Effector memory CD8-positive, alpha-beta T cell (primary cell): Measurements from ENCODE around the gene GSTT4.
A peak's percentile ranks its signal among the peaks of the same experiment; 100 is the strongest.
"Not testable (repeated sequence)": the region's sequence is repeated elsewhere in the genome, so short reads cannot be mapped to it uniquely, and the experiment has no call there.

ENCODE experiments used
- ATAC-seq: fragments of 150-1000 bp; cut with Tn5 transposase; replicated peaks from 2 replicates; pipeline ENCODE4 v1.10.0; 2021; ENCODE audit warnings: mild to moderate bottlenecking, moderate library complexity
- DNase-seq, 3 experiments: peaks; one replicate each; pipeline ENCODE4 v3.0.0; 2021
- H3K27ac Mint-ChIP-seq, 2 donors: one replicate each; pipeline ENCODE4 v1.8.0; 2022; ENCODE audit warnings: mild to moderate bottlenecking in 2 of 2, mixed read lengths in 2 of 2, moderate library complexity in 2 of 2
- H3K27me3 Mint-ChIP-seq, 2 donors: one replicate each; pipeline ENCODE4 v1.8.0; 2022; ENCODE audit warnings: mixed read lengths in 2 of 2
- H3K36me3 Mint-ChIP-seq: one replicate; pipeline ENCODE4 v1.8.0; 2022; ENCODE audit warnings: mild to moderate bottlenecking, moderate library complexity, mixed read lengths; ENCODE audit not compliant: insufficient read depth
- H3K4me1 Mint-ChIP-seq, 2 donors: one replicate each; pipeline ENCODE4 v1.8.0; 2022; ENCODE audit warnings: low read depth in 2 of 2, mixed read lengths in 2 of 2
- H3K4me3 Mint-ChIP-seq, 2 donors: one replicate each; pipeline ENCODE4 v1.8.0; 2022; ENCODE audit warnings: mild to moderate bottlenecking in 2 of 2, mixed read lengths in 2 of 2, moderate library complexity in 2 of 2
- H3K9me3 Mint-ChIP-seq, 2 donors: one replicate each; pipeline ENCODE4 v1.8.0; 2022; ENCODE audit warnings: mixed read lengths in 2 of 2

GSTT4 gene

DNA sequence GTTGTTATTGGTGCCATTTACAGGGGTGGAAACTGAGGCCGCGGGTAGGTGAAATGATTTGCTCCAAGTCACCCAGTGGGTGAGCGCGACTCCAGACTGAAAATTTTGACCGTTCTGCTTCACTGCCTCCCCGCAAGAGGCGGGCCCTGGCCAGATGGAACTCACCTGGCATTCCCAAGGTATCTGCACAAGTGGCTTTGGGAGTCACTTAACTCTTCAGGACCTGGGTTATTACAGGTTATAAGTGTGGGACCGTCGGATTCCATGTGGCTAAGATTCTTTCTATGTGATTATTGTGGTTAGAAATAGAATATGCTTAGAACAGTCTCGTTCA lies 6.4 kb upstream of the GSTT4 start:
- no peak for ATAC-seq
- H3K9me3 Mint-ChIP-seq, result no peaks in the 10 kb centered on the region
- DNase-seq, result no peak
- H3K27ac Mint-ChIP-seq, result peak overlapping the region; percentile 97 to 98
- H3K36me3 Mint-ChIP-seq, result peaks cover 15% of the 10 kb centered on the region
- peaks cover 14 to 37% of the 10 kb centered on the region in 2 donors for H3K4me1 Mint-ChIP-seq
- H3K4me3 Mint-ChIP-seq, result peak overlapping the region; percentile 94 to 96
- H3K27me3 Mint-ChIP-seq, result no peaks in the 10 kb centered on the region

- no peaks in the 10 kb centered on the region for H3K27me3 Mint-ChIP-seq
- H3K27ac Mint-ChIP-seq, result peak overlapping the region in 1 of 2 donors; percentile 97
- ATAC-seq (no peak), DNase-seq (no peak)
- no peaks in the 10 kb centered on the region for H3K9me3 Mint-ChIP-seq
- peaks cover 14 to 30% of the 10 kb centered on the region in 2 donors for H3K4me1 Mint-ChIP-seq
- H3K4me3 Mint-ChIP-seq, result no peak overlapping the region
- H3K36me3 Mint-ChIP-seq, result peaks cover 15% of the 10 kb centered on the region
Observed at GRCh38 chr22:24010018-24010391, 4.8 kb upstream of the GSTT4 start.

DNA sequence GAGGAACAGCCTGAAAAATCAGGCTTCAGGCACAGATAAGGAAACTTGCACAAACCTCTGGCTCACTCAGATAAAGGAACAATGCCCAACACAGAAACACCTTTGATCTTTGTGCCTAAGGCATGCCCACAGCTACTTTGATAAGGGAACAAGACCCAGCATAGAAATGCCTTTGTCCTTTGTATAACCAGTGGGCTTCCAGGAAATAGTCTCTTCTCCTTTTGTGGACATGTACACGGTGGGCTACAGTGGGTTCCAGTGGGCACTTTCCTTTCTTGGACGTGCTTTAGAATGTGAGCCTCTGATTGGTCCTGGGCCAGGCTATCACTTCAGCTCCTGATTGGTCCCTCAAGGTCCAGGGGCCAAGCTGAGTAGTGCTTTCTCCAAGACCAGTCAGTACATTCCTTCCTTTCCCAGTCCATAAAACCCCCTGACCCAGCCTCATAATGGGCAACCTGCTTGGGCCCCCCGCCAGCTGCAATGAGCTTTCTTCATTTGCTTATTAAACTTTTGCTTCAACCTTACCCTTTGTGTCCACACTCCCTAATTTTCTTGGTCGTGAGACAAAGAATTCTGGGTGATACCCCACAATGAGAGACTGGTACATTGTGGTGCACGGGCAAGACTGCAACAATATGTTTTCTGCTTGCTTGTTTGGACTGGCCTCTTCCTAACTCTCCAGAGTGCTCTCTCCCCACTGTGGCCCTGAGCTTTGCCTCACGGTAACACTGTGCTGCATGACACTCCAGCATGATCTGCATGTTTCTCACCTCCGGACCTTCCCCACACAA lies 4.2 kb upstream of the GSTT4 start:
- H3K4me3 Mint-ChIP-seq, result no peak overlapping the region
- peak overlapping the region in 1 of 2 donors; percentile 97 for H3K27ac Mint-ChIP-seq
- ATAC-seq (no peak), DNase-seq (no peak)
- H3K9me3 Mint-ChIP-seq, result no peaks in the 10 kb centered on the region
- H3K4me1 Mint-ChIP-seq, result peaks cover 14 to 25% of the 10 kb centered on the region in 2 donors
- no peaks in the 10 kb centered on the region for H3K27me3 Mint-ChIP-seq
- H3K36me3 Mint-ChIP-seq, result peaks cover 15% of the 10 kb centered on the region

GRCh38 chr22:24008381-24009226 lies 3.4 kb upstream of the GSTT4 start:
- Mint-ChIP-seq H3K4me1 (peaks cover 11 to 21% of the 10 kb centered on the region in 2 donors), H3K27ac (no peak overlapping the region), H3K27me3 (no peaks in the 10 kb centered on the region), H3K4me3 (no peak overlapping the region), H3K9me3 (no peaks in the 10 kb centered on the region), H3K36me3 (peaks cover 15% of the 10 kb centered on the region)
- ATAC-seq (no peak), DNase-seq (no peak)

- Mint-ChIP-seq H3K27ac (no peak overlapping the region), H3K27me3 (no peaks in the 10 kb centered on the region), H3K9me3 (no peaks in the 10 kb centered on the region), H3K4me1 (peaks cover 8 to 16% of the 10 kb centered on the region in 2 donors), H3K4me3 (no peak overlapping the region), H3K36me3 (peaks cover 11% of the 10 kb centered on the region)
- no peak for DNase-seq
- no peak for ATAC-seq
Observed at GRCh38 chr22:24008022-24008283, 2.7 kb upstream of the GSTT4 start.

GRCh38 chr22:24007253-24008021 lies 2.2 kb upstream of the GSTT4 start:
- H3K4me1 Mint-ChIP-seq, result peaks cover 7 to 15% of the 10 kb centered on the region in 2 donors
- H3K9me3 Mint-ChIP-seq, result no peaks in the 10 kb centered on the region
- ATAC-seq (no peak), DNase-seq (no peak)
- H3K27ac Mint-ChIP-seq, result no peak overlapping the region
- peaks cover 11% of the 10 kb centered on the region for H3K36me3 Mint-ChIP-seq
- H3K4me3 Mint-ChIP-seq, result no peak overlapping the region
- H3K27me3 Mint-ChIP-seq, result no peaks in the 10 kb centered on the region

GRCh38 chr22:24006914-24007214 lies 1.6 kb upstream of the GSTT4 start:
- Mint-ChIP-seq H3K27ac (no peak overlapping the region), H3K4me1 (peaks cover 5 to 12% of the 10 kb centered on the region in 2 donors), H3K9me3 (no peaks in the 10 kb centered on the region), H3K36me3 (peaks cover 11% of the 10 kb centered on the region), H3K4me3 (no peak overlapping the region), H3K27me3 (peaks cover 3 to 4% of the 10 kb centered on the region in 2 donors)
- DNase-seq, result no peak
- no peak for ATAC-seq

GRCh38 chr22:24006207-24006913 lies 1.1 kb upstream of the GSTT4 start:
- Mint-ChIP-seq H3K27me3 (peaks cover 8 to 9% of the 10 kb centered on the region in 2 donors), H3K9me3 (no peaks in the 10 kb centered on the region), H3K27ac (no peak overlapping the region), H3K36me3 (peaks cover 8% of the 10 kb centered on the region), H3K4me1 (peaks cover 5 to 9% of the 10 kb centered on the region in 2 donors), H3K4me3 (no peak overlapping the region)
- DNase-seq, result no peak
- no peak for ATAC-seq

DNA sequence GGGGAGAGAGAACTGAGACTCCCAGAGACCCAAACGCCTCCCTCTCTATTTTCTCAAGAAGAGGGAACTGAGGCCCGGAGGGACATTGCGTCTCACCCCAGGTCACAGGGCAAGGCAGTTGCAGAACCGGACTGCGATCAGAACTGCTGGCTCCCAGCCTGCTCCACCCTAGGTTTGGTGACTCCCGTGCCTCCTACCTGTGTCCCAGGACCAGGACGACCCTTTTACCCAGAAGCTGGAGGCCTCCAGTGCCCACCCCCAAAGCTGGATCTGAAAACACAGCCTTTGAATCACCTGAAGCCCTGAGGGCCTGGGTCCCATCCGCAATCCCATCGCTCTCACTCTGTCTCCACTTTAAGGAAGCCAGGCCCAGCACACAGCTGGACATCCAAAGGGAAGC lies 1.4 kb downstream of the GSTT4 start:
- Mint-ChIP-seq H3K9me3 (no peaks in the 10 kb centered on the region), H3K36me3 (no peaks in the 10 kb centered on the region), H3K27me3 (peaks cover 8 to 10% of the 10 kb centered on the region in 2 donors), H3K4me1 (no peaks in the 10 kb centered on the region), H3K27ac (no peak overlapping the region), H3K4me3 (no peak overlapping the region)
- DNase-seq, result no peak
- ATAC-seq, result no peak

DNA sequence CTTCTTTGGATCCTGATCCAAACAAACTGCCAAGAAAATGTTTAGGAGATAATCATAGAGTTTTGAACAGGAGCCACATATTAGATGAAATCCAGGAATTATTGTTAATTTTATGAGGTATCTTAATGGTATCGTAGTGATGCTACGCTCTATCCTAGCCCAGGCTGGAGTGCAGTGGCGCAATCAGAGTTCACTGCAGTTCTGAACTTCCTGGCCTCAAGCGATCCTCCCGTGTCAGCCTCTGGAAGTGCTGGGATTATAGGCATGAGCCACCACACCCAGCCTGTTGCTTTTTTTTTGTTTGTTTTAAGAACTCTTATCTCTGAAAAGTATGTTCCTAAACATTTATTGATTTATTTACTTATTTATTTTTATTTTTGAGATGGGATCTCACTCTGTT lies 2.4 kb downstream of the GSTT4 start:
- DNase-seq (no peak), ATAC-seq (no peak)
- Mint-ChIP-seq H3K27ac (no peak overlapping the region), H3K4me3 (no peak overlapping the region), H3K36me3 (peaks cover 4% of the 10 kb centered on the region), H3K27me3 (peaks cover 8 to 10% of the 10 kb centered on the region in 2 donors), H3K9me3 (no peaks in the 10 kb centered on the region), H3K4me1 (no peaks in the 10 kb centered on the region)

GRCh38 chr22:24002272-24002671 lies 3.0 kb downstream of the GSTT4 start:
- H3K27ac Mint-ChIP-seq, result no peak overlapping the region
- H3K36me3 Mint-ChIP-seq, result peaks cover 4% of the 10 kb centered on the region
- ATAC-seq (no peak), DNase-seq (no peak)
- H3K9me3 Mint-ChIP-seq, result no peaks in the 10 kb centered on the region
- no peak overlapping the region for H3K4me3 Mint-ChIP-seq
- H3K27me3 Mint-ChIP-seq, result peaks cover 8 to 10% of the 10 kb centered on the region in 2 donors
- no peaks in the 10 kb centered on the region for H3K4me1 Mint-ChIP-seq

- H3K36me3 Mint-ChIP-seq, result peaks cover 4% of the 10 kb centered on the region
- no peaks in the 10 kb centered on the region for H3K9me3 Mint-ChIP-seq
- H3K27ac Mint-ChIP-seq, result no peak overlapping the region
- no peak overlapping the region for H3K4me3 Mint-ChIP-seq
- peaks cover 8 to 10% of the 10 kb centered on the region in 2 donors for H3K27me3 Mint-ChIP-seq
- ATAC-seq (no peak), DNase-seq (no peak)
- H3K4me1 Mint-ChIP-seq, result peaks cover 0 to under 1% of the 10 kb centered on the region in 2 donors
Observed at GRCh38 chr22:24001314-24001713, 3.9 kb downstream of the GSTT4 start.

- H3K27me3 Mint-ChIP-seq, result peaks cover 8 to 10% of the 10 kb centered on the region in 2 donors
- ATAC-seq, H3K36me3 Mint-ChIP-seq: not testable (repeated sequence)
Observed at GRCh38 chr22:23999779-24000178, 5.5 kb downstream of the GSTT4 start.

More at GRCh38 chr22:23999779-24000178, 5.5 kb downstream of the GSTT4 start:
- not testable (repeated sequence) for H3K4me3 Mint-ChIP-seq, H3K9me3 Mint-ChIP-seq, H3K4me1 Mint-ChIP-seq, DNase-seq
- H3K27ac Mint-ChIP-seq, result peak overlapping the region in 1 of 2 donors; percentile 63
